GM23338 (cell line): Measurements from ENCODE around the gene SH2D4B. TPM values are rescaled to one million over a fixed set of nuclear protein-coding genes. Genes with fewer than 3 reads are reported as not detected.

ENCODE experiments used
- ATAC-seq: fragments of 200-7000 bp; cut with Tn5 transposase; 3 replicates; pipeline ENCODE4 v1.9.1; 2020
- DNase-seq: peaks from one replicate; pipeline ENCODE4 v3.0.0-alpha.2; 2015; ENCODE audit warnings: low spot score
- H2AFZ ChIP-seq: fragments of 200-600 bp; sonication (generic); 2 replicates; pipeline ENCODE4 v1.8.0; 2016; ENCODE audit warnings: antibody characterized with exemption, mild to moderate bottlenecking, moderate library complexity
- H3F3A ChIP-seq: fragments of 200-600 bp; sonication (generic); replicated peaks from 2 replicates; pipeline ENCODE4 v1.8.0; 2017; ENCODE audit warnings: antibody characterized with exemption, mixed run types, low read depth
- H3K27ac ChIP-seq: fragments of 200-600 bp; sonication (generic); 2 replicates; pipeline ENCODE4 v1.6.1; 2016; ENCODE audit warnings: low read depth
- H3K27me3 ChIP-seq: fragments of 200-600 bp; sonication (generic); 2 replicates; pipeline ENCODE4 v1.8.0; 2016; ENCODE audit warnings: mild to moderate bottlenecking, mixed run types, moderate library complexity; ENCODE audit not compliant: insufficient read depth
- H3K36me3 ChIP-seq: fragments of 200-600 bp; sonication (generic); 2 replicates; pipeline ENCODE4 v1.8.0; 2016; ENCODE audit warnings: mild to moderate bottlenecking; ENCODE audit not compliant: insufficient read depth
- H3K4me1 ChIP-seq: fragments of 200-600 bp; sonication (generic); 2 replicates; pipeline ENCODE4 v1.8.0; 2016; ENCODE audit warnings: mild to moderate bottlenecking, moderate library complexity; ENCODE audit not compliant: insufficient read depth
- H3K4me2 ChIP-seq: fragments of 200-600 bp; sonication (generic); 2 replicates; pipeline ENCODE4 v1.7.1; 2017; ENCODE audit warnings: mixed run types
- H3K4me3 ChIP-seq: fragments of 200-600 bp; sonication (generic); 2 replicates; pipeline ENCODE4 v1.6.1; 2016; ENCODE audit warnings: mixed run types
- H3K79me2 ChIP-seq: fragments of 200-600 bp; sonication (generic); replicated peaks from 2 replicates; pipeline ENCODE4 v1.8.0; 2017; ENCODE audit warnings: mild to moderate bottlenecking; ENCODE audit not compliant: insufficient read depth
- H3K9me2 ChIP-seq: fragments of 200-600 bp; sonication (generic); 2 replicates; pipeline ENCODE4 v1.8.0; 2017; ENCODE audit not compliant: insufficient read depth
- H4K20me1 ChIP-seq: fragments of 200-600 bp; sonication (generic); replicated peaks from 2 replicates; pipeline ENCODE4 v1.8.0; 2017; ENCODE audit warnings: mild to moderate bottlenecking; ENCODE audit not compliant: insufficient read depth
- H3K27ac Mint-ChIP-seq: 2 replicates; pipeline ENCODE4 v1.8.0; 2020; ENCODE audit warnings: inconsistent platforms, mild to moderate bottlenecking, moderate library complexity, mixed read lengths
- H3K27me3 Mint-ChIP-seq: 3 replicates; pipeline ENCODE4 v1.8.0; 2022; ENCODE audit warnings: low read depth, mild to moderate bottlenecking, moderate library complexity, mixed read lengths, inconsistent platforms; ENCODE audit not compliant: insufficient read depth, poor library complexity
- H3K36me3 Mint-ChIP-seq: 3 replicates; pipeline ENCODE4 v1.8.0; 2021; ENCODE audit warnings: low read depth, mild to moderate bottlenecking, inconsistent platforms, moderate library complexity, mixed read lengths
- H3K4me1 Mint-ChIP-seq: 3 replicates; pipeline ENCODE4 v1.8.0; 2020; ENCODE audit warnings: mild to moderate bottlenecking, inconsistent platforms, mixed read lengths
- H3K4me3 Mint-ChIP-seq: 3 replicates; pipeline ENCODE4 v1.8.0; 2021; ENCODE audit warnings: moderate library complexity, mild to moderate bottlenecking, inconsistent platforms, mixed read lengths
- H3K9me3 Mint-ChIP-seq: 3 replicates; pipeline ENCODE4 v1.8.0; 2020; ENCODE audit warnings: moderate library complexity, mild to moderate bottlenecking, inconsistent platforms, mixed read lengths
- CREB1 ChIP-seq: fragments of 250-450 bp; sonication (Bioruptor Pico); IDR thresholded peaks from 2 replicates; pipeline ENCODE4 v1.5.0; 2020; ENCODE audit warnings: low read depth, mild to moderate bottlenecking, moderate library complexity
- EZH2phosphoT487 ChIP-seq: fragments of 200-600 bp; sonication (generic); IDR thresholded peaks from one replicate; pipeline ENCODE4 v1.8.1; 2018; ENCODE audit warnings: antibody characterized with exemption; ENCODE audit not compliant: unreplicated experiment
- POLR2AphosphoS5 ChIP-seq: IDR thresholded peaks from 2 replicates; pipeline ENCODE4 v1.6.1; 2016; ENCODE audit warnings: antibody characterized with exemption, low read depth
- STAT1 ChIP-seq: IDR thresholded peaks from one replicate; pipeline ENCODE4 v1.6.1; 2016; ENCODE audit warnings: antibody characterized with exemption; ENCODE audit not compliant: unreplicated experiment
- ZNF331 ChIP-seq: fragments of 250-450 bp; sonication (Bioruptor Pico); IDR thresholded peaks from 2 replicates; pipeline ENCODE4 v1.5.0; 2020; ENCODE audit warnings: low read depth, mild to moderate bottlenecking, moderate library complexity
- polyA plus RNA-seq: library from polyadenylated mRNA; unstranded; fragments of >200 nt; fragmentation: Nextera tagmentation; extraction: Ambion mirVana; gene quantifications from 2 replicates; pipeline ENCODE4 v1.2.1, GENCODE V29; 2016
- total RNA-seq: library from RNA; depleted of rRNA; stranded (reverse); fragments of >200 nt; shearing (Covaris generic); gene quantifications from 2 replicates; pipeline ENCODE4 v1.2.3, GENCODE V29; 2014
- TF ChIP-seq, protein P1 (sequence below), 2 experiments: fragments of 200-600 bp in 1 of 2; sonication (generic) in 1 of 2; conservative IDR thresholded peaks; 2 replicates each; pipeline versions ENCODE4 v1.5.1 to v1.6.1; 2016 to 2017; ENCODE audit warnings: antibody characterized with exemption in 2 of 2, low read depth in 2 of 2, mild to moderate bottlenecking in 2 of 2, moderate library complexity in 1 of 2
- TF ChIP-seq, protein P2 (sequence below): IDR thresholded peaks from 2 replicates; pipeline ENCODE4 v1.6.1; 2016; ENCODE audit warnings: antibody characterized with exemption
- TF ChIP-seq, protein P3 (sequence below): IDR thresholded peaks from one replicate; pipeline ENCODE4 v1.6.1; 2018; ENCODE audit warnings: antibody characterized with exemption; ENCODE audit not compliant: unreplicated experiment
- TF ChIP-seq, protein P4 (sequence below): fragments of 250-450 bp; sonication (Bioruptor Pico); IDR thresholded peaks from 2 replicates; pipeline ENCODE4 v1.5.0; 2020; ENCODE audit warnings: mild to moderate bottlenecking, moderate library complexity

SH2D4B gene
- total and polyA plus RNA-seq, 2 experiments from 2014 or later: 0.08 TPM; not detected in 1

DNA sequence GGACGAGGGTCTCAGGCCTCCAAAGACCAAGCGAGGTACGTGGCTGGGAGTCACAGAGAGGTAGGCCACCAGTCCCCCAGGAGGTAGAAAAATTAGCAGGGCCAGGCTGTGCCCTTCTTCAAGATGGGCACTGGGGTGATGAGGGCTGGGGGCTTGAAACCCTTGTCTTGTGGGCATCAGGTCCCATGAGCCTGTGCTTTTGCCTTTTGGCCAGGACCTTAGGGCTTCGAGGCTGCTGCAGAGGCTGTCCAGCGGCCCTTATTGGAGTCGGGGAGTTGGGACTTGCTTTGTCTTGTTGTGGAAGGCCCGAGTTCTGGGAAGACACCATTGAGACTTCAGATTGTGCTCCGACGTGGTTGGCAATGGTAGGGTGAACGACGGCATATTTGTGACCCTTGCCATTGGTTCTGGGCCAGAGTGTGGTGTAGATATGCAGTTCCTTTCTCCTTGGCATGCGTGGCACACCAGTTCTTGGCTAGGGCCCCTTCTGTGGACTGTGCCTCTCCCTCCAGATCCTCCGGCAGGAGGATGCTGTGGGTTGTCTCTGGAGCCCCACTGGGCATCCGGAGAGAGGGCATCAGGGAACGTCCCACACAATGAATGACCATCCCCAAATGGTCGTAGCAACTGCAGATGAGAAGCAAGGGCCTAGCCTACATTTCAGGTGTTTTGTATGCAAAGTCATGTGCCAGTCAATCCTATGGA is 931 bp downstream of the SH2D4B start:
- Mint-ChIP-seq H3K36me3 (peaks cover 8% of the 10 kb centered on the region), H3K4me1 (no peaks in the 10 kb centered on the region; the same call in 2 of the 3 replicates)
- DNase-seq: no peak

More for the DNA sequence above, 931 bp downstream of the SH2D4B start:
- Histone ChIP-seq H3K9me2 (peaks cover 3% of the 10 kb centered on the region; the same call in 1 of the 2 replicates), H3K79me2 (no peaks in the 10 kb centered on the region), H4K20me1 (no peaks in the 10 kb centered on the region), H3K4me2 (no peak overlapping the region), H2AFZ (no peak overlapping the region), H3K27ac (no peak overlapping the region), H3K27me3 (0 out of 2 replicates have a peak, but pooled peaks cover 3% of the 10 kb centered on the region), H3K36me3 (no peaks in the 10 kb centered on the region), H3K4me1 (no peaks in the 10 kb centered on the region), H3F3A (no peaks in the 10 kb centered on the region), H3K4me3 (no peak overlapping the region)
- Mint-ChIP-seq H3K27ac (no peak overlapping the region), H3K27me3 (peaks cover 6% of the 10 kb centered on the region), H3K4me3 (no peak overlapping the region), H3K9me3 (peaks cover 15% of the 10 kb centered on the region)
- no peak for ATAC-seq
- TF ChIP-seq ZNF331 (CRISPR knock-in tag) (no peak), POLR2AphosphoS5 (no peak), CREB1 (CRISPR knock-in tag) (no peak), STAT1 (no peak), EZH2phosphoT487 (no peak)
- TF ChIP-seq, protein P1, sequence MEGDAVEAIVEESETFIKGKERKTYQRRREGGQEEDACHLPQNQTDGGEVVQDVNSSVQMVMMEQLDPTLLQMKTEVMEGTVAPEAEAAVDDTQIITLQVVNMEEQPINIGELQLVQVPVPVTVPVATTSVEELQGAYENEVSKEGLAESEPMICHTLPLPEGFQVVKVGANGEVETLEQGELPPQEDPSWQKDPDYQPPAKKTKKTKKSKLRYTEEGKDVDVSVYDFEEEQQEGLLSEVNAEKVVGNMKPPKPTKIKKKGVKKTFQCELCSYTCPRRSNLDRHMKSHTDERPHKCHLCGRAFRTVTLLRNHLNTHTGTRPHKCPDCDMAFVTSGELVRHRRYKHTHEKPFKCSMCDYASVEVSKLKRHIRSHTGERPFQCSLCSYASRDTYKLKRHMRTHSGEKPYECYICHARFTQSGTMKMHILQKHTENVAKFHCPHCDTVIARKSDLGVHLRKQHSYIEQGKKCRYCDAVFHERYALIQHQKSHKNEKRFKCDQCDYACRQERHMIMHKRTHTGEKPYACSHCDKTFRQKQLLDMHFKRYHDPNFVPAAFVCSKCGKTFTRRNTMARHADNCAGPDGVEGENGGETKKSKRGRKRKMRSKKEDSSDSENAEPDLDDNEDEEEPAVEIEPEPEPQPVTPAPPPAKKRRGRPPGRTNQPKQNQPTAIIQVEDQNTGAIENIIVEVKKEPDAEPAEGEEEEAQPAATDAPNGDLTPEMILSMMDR (conservative IDR thresholded peaks at IDR 0.05; ENCODE audit: low read depth in 2 of 2): no peak
- TF ChIP-seq, protein P2, sequence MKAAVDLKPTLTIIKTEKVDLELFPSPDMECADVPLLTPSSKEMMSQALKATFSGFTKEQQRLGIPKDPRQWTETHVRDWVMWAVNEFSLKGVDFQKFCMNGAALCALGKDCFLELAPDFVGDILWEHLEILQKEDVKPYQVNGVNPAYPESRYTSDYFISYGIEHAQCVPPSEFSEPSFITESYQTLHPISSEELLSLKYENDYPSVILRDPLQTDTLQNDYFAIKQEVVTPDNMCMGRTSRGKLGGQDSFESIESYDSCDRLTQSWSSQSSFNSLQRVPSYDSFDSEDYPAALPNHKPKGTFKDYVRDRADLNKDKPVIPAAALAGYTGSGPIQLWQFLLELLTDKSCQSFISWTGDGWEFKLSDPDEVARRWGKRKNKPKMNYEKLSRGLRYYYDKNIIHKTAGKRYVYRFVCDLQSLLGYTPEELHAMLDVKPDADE: no peak
- TF ChIP-seq, protein P3, sequence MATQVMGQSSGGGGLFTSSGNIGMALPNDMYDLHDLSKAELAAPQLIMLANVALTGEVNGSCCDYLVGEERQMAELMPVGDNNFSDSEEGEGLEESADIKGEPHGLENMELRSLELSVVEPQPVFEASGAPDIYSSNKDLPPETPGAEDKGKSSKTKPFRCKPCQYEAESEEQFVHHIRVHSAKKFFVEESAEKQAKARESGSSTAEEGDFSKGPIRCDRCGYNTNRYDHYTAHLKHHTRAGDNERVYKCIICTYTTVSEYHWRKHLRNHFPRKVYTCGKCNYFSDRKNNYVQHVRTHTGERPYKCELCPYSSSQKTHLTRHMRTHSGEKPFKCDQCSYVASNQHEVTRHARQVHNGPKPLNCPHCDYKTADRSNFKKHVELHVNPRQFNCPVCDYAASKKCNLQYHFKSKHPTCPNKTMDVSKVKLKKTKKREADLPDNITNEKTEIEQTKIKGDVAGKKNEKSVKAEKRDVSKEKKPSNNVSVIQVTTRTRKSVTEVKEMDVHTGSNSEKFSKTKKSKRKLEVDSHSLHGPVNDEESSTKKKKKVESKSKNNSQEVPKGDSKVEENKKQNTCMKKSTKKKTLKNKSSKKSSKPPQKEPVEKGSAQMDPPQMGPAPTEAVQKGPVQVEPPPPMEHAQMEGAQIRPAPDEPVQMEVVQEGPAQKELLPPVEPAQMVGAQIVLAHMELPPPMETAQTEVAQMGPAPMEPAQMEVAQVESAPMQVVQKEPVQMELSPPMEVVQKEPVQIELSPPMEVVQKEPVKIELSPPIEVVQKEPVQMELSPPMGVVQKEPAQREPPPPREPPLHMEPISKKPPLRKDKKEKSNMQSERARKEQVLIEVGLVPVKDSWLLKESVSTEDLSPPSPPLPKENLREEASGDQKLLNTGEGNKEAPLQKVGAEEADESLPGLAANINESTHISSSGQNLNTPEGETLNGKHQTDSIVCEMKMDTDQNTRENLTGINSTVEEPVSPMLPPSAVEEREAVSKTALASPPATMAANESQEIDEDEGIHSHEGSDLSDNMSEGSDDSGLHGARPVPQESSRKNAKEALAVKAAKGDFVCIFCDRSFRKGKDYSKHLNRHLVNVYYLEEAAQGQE: no peak
- TF ChIP-seq, protein P4, sequence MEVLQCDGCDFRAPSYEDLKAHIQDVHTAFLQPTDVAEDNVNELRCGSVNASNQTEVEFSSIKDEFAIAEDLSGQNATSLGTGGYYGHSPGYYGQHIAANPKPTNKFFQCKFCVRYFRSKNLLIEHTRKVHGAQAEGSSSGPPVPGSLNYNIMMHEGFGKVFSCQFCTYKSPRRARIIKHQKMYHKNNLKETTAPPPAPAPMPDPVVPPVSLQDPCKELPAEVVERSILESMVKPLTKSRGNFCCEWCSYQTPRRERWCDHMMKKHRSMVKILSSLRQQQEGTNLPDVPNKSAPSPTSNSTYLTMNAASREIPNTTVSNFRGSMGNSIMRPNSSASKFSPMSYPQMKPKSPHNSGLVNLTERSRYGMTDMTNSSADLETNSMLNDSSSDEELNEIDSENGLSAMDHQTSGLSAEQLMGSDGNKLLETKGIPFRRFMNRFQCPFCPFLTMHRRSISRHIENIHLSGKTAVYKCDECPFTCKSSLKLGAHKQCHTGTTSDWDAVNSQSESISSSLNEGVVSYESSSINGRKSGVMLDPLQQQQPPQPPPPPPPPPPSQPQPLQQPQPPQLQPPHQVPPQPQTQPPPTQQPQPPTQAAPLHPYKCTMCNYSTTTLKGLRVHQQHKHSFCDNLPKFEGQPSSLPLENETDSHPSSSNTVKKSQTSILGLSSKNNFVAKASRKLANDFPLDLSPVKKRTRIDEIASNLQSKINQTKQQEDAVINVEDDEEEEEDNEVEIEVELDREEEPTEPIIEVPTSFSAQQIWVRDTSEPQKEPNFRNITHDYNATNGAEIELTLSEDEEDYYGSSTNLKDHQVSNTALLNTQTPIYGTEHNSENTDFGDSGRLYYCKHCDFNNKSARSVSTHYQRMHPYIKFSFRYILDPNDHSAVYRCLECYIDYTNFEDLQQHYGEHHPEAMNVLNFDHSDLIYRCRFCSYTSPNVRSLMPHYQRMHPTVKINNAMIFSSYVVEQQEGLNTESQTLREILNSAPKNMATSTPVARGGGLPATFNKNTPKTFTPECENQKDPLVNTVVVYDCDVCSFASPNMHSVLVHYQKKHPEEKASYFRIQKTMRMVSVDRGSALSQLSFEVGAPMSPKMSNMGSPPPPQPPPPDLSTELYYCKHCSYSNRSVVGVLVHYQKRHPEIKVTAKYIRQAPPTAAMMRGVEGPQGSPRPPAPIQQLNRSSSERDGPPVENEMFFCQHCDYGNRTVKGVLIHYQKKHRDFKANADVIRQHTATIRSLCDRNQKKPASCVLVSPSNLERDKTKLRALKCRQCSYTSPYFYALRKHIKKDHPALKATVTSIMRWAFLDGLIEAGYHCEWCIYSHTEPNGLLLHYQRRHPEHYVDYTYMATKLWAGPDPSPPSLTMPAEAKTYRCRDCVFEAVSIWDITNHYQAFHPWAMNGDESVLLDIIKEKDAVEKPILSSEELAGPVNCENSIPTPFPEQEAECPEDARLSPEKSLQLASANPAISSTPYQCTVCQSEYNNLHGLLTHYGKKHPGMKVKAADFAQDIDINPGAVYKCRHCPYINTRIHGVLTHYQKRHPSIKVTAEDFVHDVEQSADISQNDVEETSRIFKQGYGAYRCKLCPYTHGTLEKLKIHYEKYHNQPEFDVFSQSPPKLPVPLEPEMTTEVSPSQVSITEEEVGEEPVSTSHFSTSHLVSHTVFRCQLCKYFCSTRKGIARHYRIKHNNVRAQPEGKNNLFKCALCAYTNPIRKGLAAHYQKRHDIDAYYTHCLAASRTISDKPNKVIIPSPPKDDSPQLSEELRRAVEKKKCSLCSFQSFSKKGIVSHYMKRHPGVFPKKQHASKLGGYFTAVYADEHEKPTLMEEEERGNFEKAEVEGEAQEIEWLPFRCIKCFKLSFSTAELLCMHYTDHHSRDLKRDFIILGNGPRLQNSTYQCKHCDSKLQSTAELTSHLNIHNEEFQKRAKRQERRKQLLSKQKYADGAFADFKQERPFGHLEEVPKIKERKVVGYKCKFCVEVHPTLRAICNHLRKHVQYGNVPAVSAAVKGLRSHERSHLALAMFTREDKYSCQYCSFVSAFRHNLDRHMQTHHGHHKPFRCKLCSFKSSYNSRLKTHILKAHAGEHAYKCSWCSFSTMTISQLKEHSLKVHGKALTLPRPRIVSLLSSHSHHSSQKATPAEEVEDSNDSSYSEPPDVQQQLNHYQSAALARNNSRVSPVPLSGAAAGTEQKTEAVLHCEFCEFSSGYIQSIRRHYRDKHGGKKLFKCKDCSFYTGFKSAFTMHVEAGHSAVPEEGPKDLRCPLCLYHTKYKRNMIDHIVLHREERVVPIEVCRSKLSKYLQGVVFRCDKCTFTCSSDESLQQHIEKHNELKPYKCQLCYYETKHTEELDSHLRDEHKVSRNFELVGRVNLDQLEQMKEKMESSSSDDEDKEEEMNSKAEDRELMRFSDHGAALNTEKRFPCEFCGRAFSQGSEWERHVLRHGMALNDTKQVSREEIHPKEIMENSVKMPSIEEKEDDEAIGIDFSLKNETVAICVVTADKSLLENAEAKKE (CRISPR knock-in tag): no peak
